ENCODE data around the gene OSER1. TPM values are rescaled to one million over a fixed set of nuclear protein-coding genes. Genes with fewer than 3 reads are reported as not detected.

Gene OSER1
- total RNA-seq, 4 donors from 2014 or later, result 11.2 to 38.0 (median 26.2) TPM

GRCh38 chr20:44170816-44171410, 39.7 kb downstream of the OSER1 start:
- Histone ChIP-seq H3K27ac (peak overlapping the region; percentile 23 to 91 (median 63)), H3K9me3 (no peaks in the 10 kb centered on the region), H3K36me3 (no peaks in the 10 kb centered on the region), H3K4me3 (no peak overlapping the region), H3K4me1 (peaks cover 0 to 6% (median 3%) of the 10 kb centered on the region in 4 donors), H3K27me3 (peaks cover 14% of the 10 kb centered on the region)
- in situ Hi-C loops (cut with MboI; ENCODE audit: low pct_ligation_motif_present in 1 of 4, low pct_unique_long_range_greater_than_20kb in 1 of 4, low sequenced_read_pairs in 3 of 4), result no loop called here
- TF ChIP-seq POLR2AphosphoS5 (IDR thresholded peaks at IDR 0.05) (no peak), POLR2A (IDR thresholded peaks at IDR 0.05) (no peak), EP300 (IDR thresholded peaks at IDR 0.05; ENCODE audit: low read depth) (no peak), CTCF (IDR thresholded peaks at IDR 0.05) (no peak)
- intact Hi-C loops (cut with DNase I; ENCODE audit: low total_unique reads), result no loop called here
- no peak for DNase-seq
- 54 to 72% methylated on average over 4 to 7 of the region's 7 CpGs for WGBS, 2 donors (ENCODE audit: low coverage in 1 of 2)

GRCh38 chr20:44167736-44168135, 42.8 kb downstream of the OSER1 start:
- Histone ChIP-seq H3K27ac (peak overlapping the region; percentile 22 to 90 (median 79)), H3K4me1 (peaks cover 0 to 6% (median 3%) of the 10 kb centered on the region in 4 donors), H3K9me3 (no peaks in the 10 kb centered on the region), H3K4me3 (no peak overlapping the region), H3K36me3 (no peaks in the 10 kb centered on the region), H3K27me3 (peaks cover 19% of the 10 kb centered on the region)
- intact Hi-C loops (cut with DNase I; ENCODE audit: low total_unique reads), result no loop called here
- no peak for DNase-seq
- 70% methylated on average over 2 to 3 of the region's 3 CpGs for WGBS, 2 donors (ENCODE audit: low coverage in 1 of 2)
- TF ChIP-seq POLR2A (IDR thresholded peaks at IDR 0.05), result no peak
- in situ Hi-C loops (cut with MboI; ENCODE audit: low pct_ligation_motif_present in 1 of 4, low pct_unique_long_range_greater_than_20kb in 1 of 4, low sequenced_read_pairs in 3 of 4), result no loop called here

- Histone ChIP-seq H3K9me3 (no peaks in the 10 kb centered on the region), H3K36me3 (no peaks in the 10 kb centered on the region), H3K27ac (peak overlapping the region; percentile 60 to 90 (median 79)), H3K27me3 (peaks cover 15% of the 10 kb centered on the region), H3K4me1 (peaks cover 0 to 6% (median 1%) of the 10 kb centered on the region in 4 donors), H3K4me3 (no peak overlapping the region)
- WGBS, 2 donors (ENCODE audit: low coverage in 1 of 2), result 28% methylated on average over 4 of the region's 4 CpGs; no CpG with 5 or more reads in 1 of the 2 donors
- TF ChIP-seq CTCF (IDR thresholded peaks at IDR 0.05), result no peak
- no peak for TF ChIP-seq POLR2AphosphoS5 (IDR thresholded peaks at IDR 0.05)
- no peak for TF ChIP-seq EP300 (IDR thresholded peaks at IDR 0.05; ENCODE audit: low read depth)
- no peak for TF ChIP-seq POLR2A (IDR thresholded peaks at IDR 0.05)
- in situ Hi-C loops (cut with MboI; ENCODE audit: low pct_ligation_motif_present in 1 of 4, low pct_unique_long_range_greater_than_20kb in 1 of 4, low sequenced_read_pairs in 3 of 4), result no loop called here
- intact Hi-C loops (cut with DNase I; ENCODE audit: low total_unique reads), result no loop called here
- no peak for DNase-seq
These were observed 44.1 kb downstream of the OSER1 start for GRCh38 chr20:44166477-44166876.

- Histone ChIP-seq H3K36me3 (no peaks in the 10 kb centered on the region), H3K27me3 (peaks cover 14% of the 10 kb centered on the region), H3K4me1 (peaks cover 0 to 5% (median 1%) of the 10 kb centered on the region in 4 donors), H3K9me3 (no peaks in the 10 kb centered on the region), H3K4me3 (no peak overlapping the region), H3K27ac (peak overlapping the region; percentile 60 to 90 (median 79))
- DNase-seq, result no peak
- intact Hi-C loops (cut with DNase I; ENCODE audit: low total_unique reads) (no loop called here), in situ Hi-C loops (cut with MboI; ENCODE audit: low pct_ligation_motif_present in 1 of 4, low pct_unique_long_range_greater_than_20kb in 1 of 4, low sequenced_read_pairs in 3 of 4) (no loop called here)
- WGBS, 2 donors (ENCODE audit: low coverage in 1 of 2), result 39 to 46% methylated on average over 4 of the region's 4 CpGs
- peak in 1 of 3 donors; percentile 29 for TF ChIP-seq POLR2AphosphoS5 (IDR thresholded peaks at IDR 0.05)
- TF ChIP-seq EP300 (IDR thresholded peaks at IDR 0.05; ENCODE audit: low read depth), result no peak
- no peak for TF ChIP-seq CTCF (IDR thresholded peaks at IDR 0.05)
- no peak for TF ChIP-seq POLR2A (IDR thresholded peaks at IDR 0.05)
These were observed 44.6 kb downstream of the OSER1 start for GRCh38 chr20:44166008-44166407.

Data from transverse colon (tissue), 4 donors.